Fibroblast of lung (primary cell): ENCODE measurements around the gene C10orf71. TPM values are rescaled to one million over a fixed set of nuclear protein-coding genes. Genes with fewer than 3 reads are reported as not detected.

ENCODE experiments used
- DNase-seq, 2 donors: peaks; one replicate each; pipeline versions ENCODE4 v3.0.0 to v3.0.0-alpha.2; 2010; ENCODE audit warnings: low read depth in 2 of 2
- H2AFZ ChIP-seq: 2 replicates; pipeline ENCODE4 v1.5.1; 2012; ENCODE audit warnings: low read length, control low read depth, inconsistent platforms
- H3K27ac ChIP-seq: 2 replicates; pipeline ENCODE4 v1.5.1; 2011; ENCODE audit warnings: low read length, control low read depth; ENCODE audit not compliant: insufficient read depth
- H3K27me3 ChIP-seq: 2 replicates; pipeline ENCODE4 v1.5.1; 2011; ENCODE audit warnings: mild to moderate bottlenecking, low read length; ENCODE audit not compliant: control insufficient read depth, insufficient read depth
- H3K36me3 ChIP-seq: 2 replicates; pipeline ENCODE4 v1.5.1; 2011; ENCODE audit warnings: low read length; ENCODE audit not compliant: control insufficient read depth, insufficient read depth
- H3K4me1 ChIP-seq: 2 replicates; pipeline ENCODE4 v1.5.1; 2011; ENCODE audit warnings: low read length; ENCODE audit not compliant: control insufficient read depth, insufficient read depth; ENCODE audit errors: extremely low read depth
- H3K4me2 ChIP-seq: 2 replicates; pipeline ENCODE4 v1.5.1; 2011; ENCODE audit warnings: low read length, control low read depth; ENCODE audit not compliant: insufficient read depth; ENCODE audit errors: extremely low read depth
- H3K4me3 ChIP-seq, 4 experiments: fragments of 200-600 bp in 1 of 4; sonication (generic) in 1 of 4; replicated peaks in 1 of 4; 2 replicates each; pipeline ENCODE4 v1.5.1; 2011 to 2016; ENCODE audit warnings: low read length in 4 of 4, low read depth in 3 of 4, mild to moderate bottlenecking in 3 of 4, control low read depth in 2 of 4, inconsistent platforms in 1 of 4, mixed read lengths in 1 of 4; ENCODE audit not compliant: insufficient read depth in 1 of 4; ENCODE audit errors: control extremely low read depth in 1 of 4
- H3K79me2 ChIP-seq: 2 replicates; pipeline ENCODE4 v1.5.1; 2012; ENCODE audit warnings: mild to moderate bottlenecking, low read length, inconsistent platforms; ENCODE audit not compliant: control insufficient read depth, insufficient read depth
- H3K9ac ChIP-seq: 2 replicates; pipeline ENCODE4 v1.5.1; 2011; ENCODE audit warnings: mild to moderate bottlenecking, low read length, control low read depth; ENCODE audit not compliant: insufficient read depth
- H3K9me3 ChIP-seq: 2 replicates; pipeline ENCODE4 v1.5.1; 2012; ENCODE audit warnings: low read depth, low read length; ENCODE audit not compliant: control insufficient read depth, insufficient read depth
- H4K20me1 ChIP-seq: 2 replicates; pipeline ENCODE4 v1.5.1; 2011; ENCODE audit warnings: low read length; ENCODE audit not compliant: control insufficient read depth, insufficient read depth; ENCODE audit errors: extremely low read depth
- CTCF ChIP-seq, 2 donors: IDR thresholded peaks in 1 of 2; conservative IDR thresholded peaks in 1 of 2; 1 replicate in 1 of 2; 2 replicates in 1 of 2; pipeline ENCODE4 v1.5.1; 2011 to 2012; ENCODE audit warnings: low read length in 2 of 2, control low read depth in 1 of 2, inconsistent platforms in 1 of 2, low read depth in 1 of 2, mild to moderate bottlenecking in 1 of 2
- EZH2 ChIP-seq: IDR thresholded peaks from 2 replicates; pipeline ENCODE4 v1.5.1; 2012; ENCODE audit warnings: low read length, control low read depth, mild to moderate bottlenecking; ENCODE audit errors: missing control alignments
- polyA plus RNA-seq, 2 donors: library from polyadenylated mRNA; depleted of rRNA in 1 of 2; stranded (reverse) in 1 of 2; unstranded in 1 of 2; fragments of >200 nt; gene quantifications; 2 replicates each; pipeline ENCODE4 v1.2.1, GENCODE V29; 2011 to 2012; ENCODE audit warnings: missing spikeins in 1 of 2
- total RNA-seq: library from RNA; depleted of rRNA; stranded (reverse); fragments of >200 nt; gene quantifications from 2 replicates; pipeline ENCODE4 v1.2.1, GENCODE V29; 2014

Gene C10orf71
- total and polyA plus RNA-seq, 2 donors (not counting 1 experiment from before 2014, with no cell fraction given): not detected

DNA sequence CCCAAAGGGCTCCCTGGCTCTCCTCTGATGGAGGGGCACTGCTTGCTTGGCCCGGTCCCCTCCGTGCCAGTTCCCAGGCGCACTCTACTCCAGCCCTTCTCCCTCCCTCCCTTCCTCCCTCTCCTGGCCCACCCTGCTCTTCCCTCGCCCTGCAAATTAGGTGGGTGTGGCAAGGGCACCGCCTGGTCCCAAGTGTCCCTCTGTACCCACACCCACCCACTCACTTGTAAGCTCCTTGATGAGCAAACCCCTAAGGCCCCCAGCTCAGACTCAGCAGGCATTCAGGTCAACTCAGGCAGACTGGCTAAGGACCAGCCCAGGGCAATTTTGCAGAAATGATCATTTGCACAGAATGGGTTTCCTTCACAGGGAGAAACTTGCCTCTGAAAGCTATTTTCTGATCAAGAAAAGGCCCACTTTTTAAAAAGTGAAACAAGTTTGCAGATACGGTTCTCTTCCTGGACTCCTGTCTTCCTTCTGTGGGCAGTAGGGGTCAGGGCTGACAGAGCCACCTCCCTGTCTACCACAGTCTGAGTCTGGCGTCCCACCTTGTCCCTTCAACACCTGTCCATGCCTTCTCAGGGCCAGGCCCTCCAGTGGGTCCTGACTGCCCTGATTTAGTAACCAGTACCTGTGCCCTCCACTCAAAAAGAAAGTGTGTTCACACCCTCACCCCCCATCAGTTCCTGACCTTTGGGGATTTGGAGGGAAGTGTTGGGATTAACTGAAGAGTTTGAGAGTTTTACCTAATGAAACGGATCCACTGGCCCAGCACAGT, 28.3 kb downstream of the C10orf71 start:
- H4K20me1 ChIP-seq: no peaks in the 10 kb centered on the region

DNA sequence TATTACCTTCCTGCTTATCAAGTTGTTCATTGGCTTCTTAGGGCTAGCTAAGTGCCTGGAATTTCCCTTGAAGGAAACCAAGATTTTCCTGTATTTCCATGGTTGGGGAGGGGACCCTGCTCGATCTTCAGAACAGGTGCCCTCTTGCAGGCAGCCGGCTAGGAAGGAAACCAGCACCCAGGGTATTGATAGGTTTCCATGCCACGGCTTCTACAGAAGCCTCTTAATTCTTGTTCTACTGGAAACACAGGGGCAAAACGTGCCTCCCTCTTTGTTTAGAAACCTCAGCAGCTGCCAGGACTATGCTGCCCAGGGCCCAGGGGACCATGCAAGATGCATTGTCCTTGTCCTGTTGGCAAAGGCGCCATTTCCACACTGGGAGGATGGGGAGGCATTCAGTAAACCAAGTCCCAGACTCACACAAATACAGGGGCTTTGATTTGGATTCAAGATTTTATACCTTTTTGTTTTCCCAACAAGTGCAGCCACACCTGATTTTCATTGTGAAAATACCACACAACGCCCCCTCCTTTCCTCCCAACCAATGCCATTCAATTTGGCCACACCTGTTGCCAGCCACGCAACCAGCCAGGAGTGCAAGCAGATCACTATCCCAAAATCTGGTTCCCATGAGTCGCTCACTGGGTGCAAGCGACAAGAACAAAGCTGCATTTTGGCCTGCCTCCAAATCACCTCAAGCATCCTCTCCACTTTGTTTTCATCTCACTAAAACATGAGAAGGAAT, 29.6 kb downstream of the C10orf71 start:
- TF ChIP-seq CTCF (conservative IDR thresholded peaks at IDR 0.05 in 1 of 2, IDR thresholded peaks at IDR 0.05 in 1 of 2; ENCODE audit: low read depth in 1 of 2, low read length in 2 of 2): no peak
- no peak for TF ChIP-seq EZH2
- Histone ChIP-seq H3K9me3 (no peaks in the 10 kb centered on the region), H4K20me1 (no peaks in the 10 kb centered on the region), H2AFZ (no peak overlapping the region), H3K9ac (no peak overlapping the region), H3K4me3 (no peak overlapping the region), H3K4me1 (no peaks in the 10 kb centered on the region), H3K27me3 (peaks cover 2% of the 10 kb centered on the region), H3K27ac (no peak overlapping the region), H3K4me2 (no peak overlapping the region), H3K36me3 (no peaks in the 10 kb centered on the region), H3K79me2 (no peaks in the 10 kb centered on the region)
- DNase-seq: no peak

More for the DNA sequence above, 28.3 kb downstream of the C10orf71 start:
- no peaks in the 10 kb centered on the region for H3K79me2 ChIP-seq
- H3K27me3 ChIP-seq: no peaks in the 10 kb centered on the region
- no peak overlapping the region for H3K27ac ChIP-seq
- no peak overlapping the region for H2AFZ ChIP-seq
- no peaks in the 10 kb centered on the region for H3K36me3 ChIP-seq
- no peaks in the 10 kb centered on the region for H3K9me3 ChIP-seq
- H3K4me3 ChIP-seq: no peak overlapping the region
- TF ChIP-seq CTCF (conservative IDR thresholded peaks at IDR 0.05 in 1 of 2, IDR thresholded peaks at IDR 0.05 in 1 of 2; ENCODE audit: low read depth in 1 of 2, low read length in 2 of 2) (no peak), EZH2 (no peak)
- H3K4me1 ChIP-seq: no peaks in the 10 kb centered on the region
- no peak overlapping the region for H3K9ac ChIP-seq
- H3K4me2 ChIP-seq: no peak overlapping the region
- DNase-seq: no peak

- TF ChIP-seq CTCF (conservative IDR thresholded peaks at IDR 0.05 in 1 of 2, IDR thresholded peaks at IDR 0.05 in 1 of 2; ENCODE audit: low read depth in 1 of 2, low read length in 2 of 2) (no peak), EZH2 (no peak)
- Histone ChIP-seq H3K4me1 (no peaks in the 10 kb centered on the region), H3K36me3 (no peaks in the 10 kb centered on the region), H3K4me3 (no peak overlapping the region), H3K27me3 (peaks cover 2% of the 10 kb centered on the region), H3K27ac (no peak overlapping the region), H2AFZ (no peak overlapping the region), H3K4me2 (no peak overlapping the region), H3K9me3 (no peaks in the 10 kb centered on the region), H3K79me2 (no peaks in the 10 kb centered on the region), H4K20me1 (no peaks in the 10 kb centered on the region), H3K9ac (no peak overlapping the region)
- no peak for DNase-seq
Measured at GRCh38 chr10:49329146-49329505, 30.2 kb downstream of the C10orf71 start.
